Islet precursor cell (in vitro differentiated cells): ENCODE measurements around the gene SRPRB.
A peak's percentile ranks its signal among the peaks of the same experiment; 100 is the strongest.
"Not testable (repeated sequence)": the region's sequence is repeated elsewhere in the genome, so short reads cannot be mapped to it uniquely, and the experiment has no call there.

Experiments
- DNase-seq: peaks from one replicate; pipeline ENCODE4 v3.0.0-alpha.2; 2018

Gene SRPRB

DNA sequence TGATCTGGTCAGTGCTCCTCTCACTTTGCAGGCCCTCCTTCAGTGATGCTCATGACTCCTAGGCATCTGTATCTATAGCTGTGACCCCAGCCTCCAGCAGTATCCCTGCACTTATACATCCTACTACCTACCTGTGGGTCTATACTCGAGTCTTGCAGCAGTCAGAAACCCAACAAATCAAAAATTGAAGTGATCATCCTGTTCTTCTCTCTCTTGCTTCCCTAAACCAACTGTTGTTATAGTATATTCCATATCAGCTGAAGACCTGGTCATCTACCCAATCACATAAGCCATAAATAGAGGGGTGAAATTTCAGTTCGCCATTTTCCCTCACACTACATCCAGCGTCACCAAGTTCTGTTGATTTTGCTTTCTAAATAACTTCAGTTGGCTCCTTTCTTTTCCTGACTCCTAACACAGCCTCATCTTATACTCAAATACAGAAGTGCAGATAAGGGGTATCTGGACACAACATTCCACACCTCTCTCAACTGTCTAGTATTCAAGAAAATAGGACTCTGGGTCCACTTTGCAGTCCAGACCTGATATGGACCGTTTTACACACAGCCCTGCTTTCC, 25.9 kb upstream of the SRPRB start:
- no peak for DNase-seq

DNA sequence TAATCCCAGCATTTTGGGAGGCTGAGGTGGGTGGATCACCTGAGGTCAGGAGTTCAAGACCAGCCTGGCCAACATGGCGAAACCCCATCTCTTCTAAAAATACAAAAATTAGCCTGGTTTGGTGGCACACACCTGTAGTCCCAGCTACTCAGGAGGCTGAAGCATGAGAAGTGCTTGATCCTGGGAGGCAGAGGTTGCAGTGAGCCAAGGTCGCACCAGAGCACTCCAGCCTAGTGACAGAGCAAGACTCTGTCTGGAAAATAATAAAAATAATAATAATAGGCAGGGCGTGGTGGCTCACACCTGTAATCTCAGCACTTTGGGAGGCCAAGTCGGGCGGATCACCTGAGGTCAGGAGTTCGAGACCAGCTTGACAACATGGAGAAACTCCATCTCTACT, 24.9 kb upstream of the SRPRB start:
- not testable (repeated sequence) for DNase-seq

DNA sequence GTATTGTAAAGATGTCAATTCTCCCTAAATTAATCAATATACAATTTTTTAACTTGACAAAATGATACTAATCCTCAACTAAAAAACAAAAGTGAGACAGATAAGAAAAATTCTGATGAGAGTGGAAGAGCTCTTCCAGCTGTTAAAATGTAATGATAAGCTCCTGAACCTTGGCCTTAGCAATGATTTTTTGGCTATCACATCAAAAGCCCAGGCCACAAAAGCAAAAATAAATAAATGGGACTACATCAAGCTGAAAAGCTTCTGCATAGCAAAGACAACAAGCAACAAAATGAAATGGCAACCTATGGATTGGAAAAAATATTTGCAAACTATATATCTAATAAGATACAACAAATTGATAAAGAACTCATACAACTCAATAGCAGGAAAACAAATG, 24.0 kb upstream of the SRPRB start:
- DNase-seq: no peak

DNA sequence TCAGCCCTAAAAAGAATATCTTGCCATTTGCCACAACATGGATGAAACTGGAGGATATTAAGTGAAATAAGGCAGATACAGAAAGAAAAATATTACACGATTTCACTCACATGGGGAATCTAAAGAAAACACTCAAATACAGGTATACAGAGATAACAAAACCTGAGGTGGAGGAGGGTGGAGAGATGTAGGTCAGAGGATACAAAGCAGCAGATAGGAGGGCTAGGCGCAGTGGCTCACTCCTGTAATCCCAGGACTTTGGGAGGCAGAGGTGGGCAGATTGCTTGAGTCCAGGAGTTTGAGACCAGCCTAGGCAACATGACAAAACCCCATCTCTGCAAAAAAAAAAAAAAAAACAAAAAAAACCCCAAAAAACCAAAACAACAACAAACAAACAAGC, 23.2 kb upstream of the SRPRB start:
- no peak for DNase-seq

DNA sequence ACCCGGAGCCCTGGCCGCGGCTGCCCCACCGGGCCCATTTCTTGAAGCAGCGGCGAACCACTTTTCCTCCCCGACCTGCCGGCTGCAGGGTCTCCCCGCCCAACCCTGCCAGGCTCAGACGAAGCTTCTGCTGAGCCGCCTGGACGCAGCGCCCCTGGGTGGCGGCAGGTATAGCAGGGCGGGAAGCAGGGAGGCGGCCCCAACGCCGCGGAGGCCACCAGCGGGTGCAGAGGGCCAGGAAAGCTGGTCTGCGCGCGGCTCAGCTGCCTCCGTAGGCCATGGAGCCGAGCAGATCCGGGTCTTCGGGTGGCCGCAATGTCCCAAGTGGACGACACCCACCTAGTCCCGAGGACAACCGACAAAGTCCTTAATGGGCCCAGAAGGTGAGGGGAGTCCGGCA, 21.9 kb upstream of the SRPRB start:
- no peak for DNase-seq

DNA sequence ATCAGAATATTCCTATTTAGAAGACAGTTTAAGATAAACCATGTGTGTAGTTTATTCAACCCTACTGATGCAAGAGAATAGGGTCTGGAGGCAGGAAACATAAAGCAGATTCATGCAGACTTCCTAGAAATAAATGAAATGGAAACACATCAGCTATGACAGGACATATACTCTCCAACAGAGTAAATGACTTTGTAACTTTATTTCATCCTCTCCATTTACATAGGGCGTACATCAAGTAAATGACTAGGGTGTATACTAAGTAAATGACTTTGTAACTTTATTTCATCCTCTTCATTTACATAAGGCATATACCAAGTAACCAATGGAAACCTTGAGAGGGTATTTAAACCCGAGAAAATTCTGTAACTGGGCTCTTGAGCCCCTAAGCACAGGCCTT, 17.6 kb upstream of the SRPRB start:
- no peak for DNase-seq

DNA sequence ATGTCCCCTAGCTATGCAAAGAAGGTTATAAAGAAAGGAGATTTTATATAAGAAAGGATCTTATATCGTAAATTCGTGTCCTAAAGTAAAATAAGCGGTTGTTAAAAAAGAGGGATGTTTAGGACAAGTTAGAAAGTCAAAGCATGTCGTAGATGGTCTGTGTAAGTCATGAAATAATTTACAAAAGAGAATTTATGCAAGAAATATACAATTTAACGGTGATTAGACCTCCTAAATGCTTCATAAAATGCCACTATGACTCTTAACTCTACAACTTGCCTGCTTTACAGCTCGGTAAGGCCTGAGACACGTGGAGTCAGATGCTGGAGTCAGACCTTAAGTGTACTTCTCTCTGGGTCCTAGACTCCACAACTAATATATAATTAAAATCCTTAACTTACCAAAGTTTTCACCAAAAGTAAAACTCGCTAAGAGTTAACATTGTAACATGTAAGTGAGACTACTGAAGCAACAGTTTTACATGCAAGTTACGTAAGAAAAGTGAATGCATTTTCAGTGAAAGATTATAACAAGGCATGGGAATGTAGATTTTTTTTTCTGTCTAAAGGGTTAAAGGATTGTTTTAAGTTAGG, 13.3 kb upstream of the SRPRB start:
- DNase-seq: no peak

DNA sequence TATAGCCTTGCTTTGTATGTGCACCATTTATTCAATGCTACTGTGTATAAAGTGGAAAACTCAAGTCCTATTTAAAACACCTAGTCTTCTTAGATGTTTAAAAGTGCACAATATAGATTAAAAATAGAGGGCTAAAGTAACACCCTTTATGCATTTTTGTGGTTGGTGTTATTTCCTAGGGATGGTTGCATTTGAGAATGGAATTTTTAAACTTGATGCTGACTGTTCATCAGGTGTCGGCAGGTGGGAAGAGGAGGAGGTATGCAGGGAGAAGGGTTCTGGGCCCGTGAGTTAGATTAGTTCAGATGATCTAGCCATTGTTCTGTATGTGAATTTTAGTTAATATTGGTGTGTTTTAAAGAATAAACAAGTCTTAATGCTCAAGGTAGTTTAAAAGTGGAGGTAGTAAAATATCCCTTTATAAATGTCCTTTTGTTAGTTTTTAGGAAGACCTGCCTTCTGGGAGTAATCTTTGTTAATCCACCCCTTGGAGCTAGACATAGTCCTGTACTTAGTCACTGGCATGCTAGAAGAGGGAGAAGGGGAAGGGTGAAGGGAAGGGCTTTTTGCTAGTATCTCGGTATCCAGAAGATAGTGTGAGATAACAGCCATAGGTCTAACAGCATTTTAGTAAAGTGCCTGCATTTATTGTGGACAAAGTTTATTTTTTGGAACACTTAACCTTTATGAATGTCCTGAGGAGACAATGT, 8.1 kb upstream of the SRPRB start:
- no peak for DNase-seq

DNA sequence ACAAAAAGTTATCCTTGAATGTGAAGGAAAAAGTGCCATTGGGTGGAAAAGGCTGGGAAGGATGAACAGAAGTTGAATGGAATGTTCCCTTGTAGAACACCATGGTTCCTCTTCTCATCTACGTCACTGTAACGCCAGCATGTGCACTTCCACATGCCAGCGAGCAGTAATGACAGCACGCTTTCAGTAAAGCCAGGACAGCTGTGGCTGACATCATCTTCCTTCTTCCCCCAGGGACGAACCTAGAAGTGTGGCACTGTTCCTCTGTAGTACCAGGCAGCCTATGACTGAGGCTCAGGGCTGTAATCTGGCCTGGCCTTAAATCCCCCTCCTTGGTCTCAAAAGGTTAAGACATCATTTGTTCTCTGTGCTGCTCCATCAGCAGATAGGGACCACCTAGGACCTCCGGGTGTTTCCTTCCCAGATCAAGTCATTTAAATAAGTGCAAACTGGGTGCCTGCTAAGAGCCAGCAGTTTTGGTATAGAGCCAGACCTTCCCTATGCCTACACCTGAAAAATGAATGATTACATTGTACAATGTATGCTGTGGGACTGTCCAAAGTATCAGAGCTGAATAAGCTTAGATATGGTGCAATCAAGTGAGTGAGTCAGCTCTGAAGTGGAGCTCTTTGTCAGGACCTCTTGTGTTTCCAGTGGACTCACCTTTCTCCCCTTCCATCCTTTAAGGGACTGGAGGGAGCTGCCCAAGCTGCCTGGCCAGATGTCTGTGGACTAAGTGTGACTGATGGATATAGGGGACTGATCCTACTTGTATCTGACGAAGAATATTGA, 5.6 kb upstream of the SRPRB start:
- DNase-seq: no peak

DNA sequence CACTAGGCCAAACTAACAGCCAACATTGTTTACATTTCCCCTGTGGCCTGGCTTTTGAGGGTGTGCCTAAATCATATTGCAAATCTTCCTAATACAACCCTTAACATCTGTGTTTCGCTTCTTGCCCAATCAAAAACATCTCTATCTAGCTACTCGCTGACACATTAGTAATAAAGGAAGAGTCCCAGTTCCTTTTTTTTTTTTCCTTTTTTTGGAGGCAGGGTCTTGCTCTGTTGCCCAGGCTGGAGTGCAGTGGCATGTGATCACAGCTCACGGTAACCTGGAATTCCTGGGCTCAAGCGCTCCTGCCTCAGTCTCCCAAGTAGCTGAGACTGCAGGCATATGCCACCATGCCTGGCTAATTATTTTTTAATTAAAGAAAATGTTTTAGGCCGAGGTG, 2.1 kb upstream of the SRPRB start:
- no peak for DNase-seq

DNA sequence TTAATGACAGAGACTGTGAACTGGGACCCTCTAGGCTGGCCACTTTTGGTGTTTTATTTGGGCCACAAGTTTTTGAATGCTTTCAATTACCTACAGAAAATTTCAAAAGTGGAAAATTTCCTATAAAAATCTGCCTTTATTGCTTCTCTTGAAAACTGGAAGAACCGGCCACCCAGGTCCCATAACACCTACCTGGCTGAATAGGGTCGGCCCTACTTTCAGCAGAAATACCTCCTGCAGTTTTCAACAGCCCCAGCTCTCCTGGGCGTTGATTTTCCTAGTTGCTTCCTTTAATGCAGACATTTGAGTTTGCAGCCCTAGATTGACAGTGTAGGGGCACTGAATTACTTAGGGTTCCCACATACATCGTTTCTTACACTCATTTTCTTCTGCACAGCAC, 719 bp upstream of the SRPRB start:
- DNase-seq: no peak

DNA sequence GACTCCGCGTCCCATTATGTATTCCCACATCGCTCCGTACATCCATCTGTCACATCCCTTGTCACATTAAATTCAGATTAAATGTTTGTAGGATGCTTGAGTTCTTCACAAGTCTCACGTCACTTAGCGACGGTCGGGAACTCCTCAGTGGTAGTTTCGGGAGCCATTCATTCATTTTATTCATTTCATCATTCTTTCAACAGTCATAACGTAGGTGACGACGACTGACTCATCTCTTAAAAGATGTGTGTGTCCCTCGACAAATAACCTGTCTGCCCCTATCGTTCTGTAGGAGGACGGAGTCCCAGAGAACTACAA, 272 bp upstream of the SRPRB start:
- DNase-seq: no peak

DNA sequence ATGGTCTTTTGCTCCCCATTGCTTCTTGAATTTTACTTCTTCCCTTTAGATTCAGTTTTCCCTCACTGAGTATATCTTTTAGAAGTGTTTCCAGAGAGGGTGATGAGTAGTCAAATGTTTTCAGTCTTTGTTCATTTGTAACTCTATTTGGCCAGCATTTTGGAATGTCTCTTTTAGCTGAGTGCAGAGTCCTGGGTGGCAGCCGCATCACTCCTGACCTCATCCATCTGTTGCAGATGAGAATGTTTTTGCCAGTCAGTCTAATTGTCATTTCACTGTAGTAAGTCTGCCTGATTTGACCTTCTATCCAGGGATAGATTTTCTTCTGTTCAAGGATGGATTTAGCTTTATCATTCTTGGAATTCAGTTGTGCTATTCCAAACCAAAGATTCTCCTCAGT, 7.3 kb downstream of the SRPRB start:
- DNase-seq: no peak

DNA sequence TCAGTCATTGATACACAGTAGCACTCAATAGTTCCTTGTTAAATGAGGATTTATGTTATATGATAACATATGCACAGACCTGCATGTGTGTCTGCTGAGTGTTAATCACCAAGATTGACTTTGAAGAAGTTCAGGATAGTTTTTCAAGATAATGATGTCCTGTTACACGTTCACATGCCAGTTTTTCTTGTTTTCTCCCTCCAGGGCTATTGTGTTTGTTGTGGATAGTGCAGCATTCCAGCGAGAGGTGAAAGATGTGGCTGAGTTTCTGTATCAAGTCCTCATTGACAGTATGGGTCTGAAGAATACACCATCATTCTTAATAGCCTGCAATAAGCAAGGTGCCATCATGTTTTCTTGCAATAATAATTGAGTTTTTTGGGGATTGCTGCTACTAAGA, 9.8 kb downstream of the SRPRB start:
- DNase-seq: no peak

DNA sequence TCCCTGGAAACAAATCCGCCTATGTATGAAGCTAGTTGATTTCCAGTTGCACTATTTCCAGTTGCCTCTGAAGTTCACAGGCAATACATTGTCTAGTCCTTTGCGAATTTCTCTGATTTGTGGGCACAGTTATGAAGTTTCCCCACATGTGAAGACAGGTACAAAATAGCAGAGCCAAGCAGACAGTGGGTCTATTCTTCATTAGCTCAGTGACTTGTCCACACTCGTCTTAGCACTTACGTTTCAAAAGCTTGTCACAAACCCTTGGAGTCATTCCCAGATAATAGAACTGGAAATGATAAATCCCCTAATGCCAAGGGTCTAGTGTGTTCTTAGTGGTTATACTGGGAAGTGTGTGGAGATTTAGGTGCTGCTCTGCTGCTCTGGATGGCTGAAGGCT, 14.5 kb downstream of the SRPRB start:
- no peak for DNase-seq

DNA sequence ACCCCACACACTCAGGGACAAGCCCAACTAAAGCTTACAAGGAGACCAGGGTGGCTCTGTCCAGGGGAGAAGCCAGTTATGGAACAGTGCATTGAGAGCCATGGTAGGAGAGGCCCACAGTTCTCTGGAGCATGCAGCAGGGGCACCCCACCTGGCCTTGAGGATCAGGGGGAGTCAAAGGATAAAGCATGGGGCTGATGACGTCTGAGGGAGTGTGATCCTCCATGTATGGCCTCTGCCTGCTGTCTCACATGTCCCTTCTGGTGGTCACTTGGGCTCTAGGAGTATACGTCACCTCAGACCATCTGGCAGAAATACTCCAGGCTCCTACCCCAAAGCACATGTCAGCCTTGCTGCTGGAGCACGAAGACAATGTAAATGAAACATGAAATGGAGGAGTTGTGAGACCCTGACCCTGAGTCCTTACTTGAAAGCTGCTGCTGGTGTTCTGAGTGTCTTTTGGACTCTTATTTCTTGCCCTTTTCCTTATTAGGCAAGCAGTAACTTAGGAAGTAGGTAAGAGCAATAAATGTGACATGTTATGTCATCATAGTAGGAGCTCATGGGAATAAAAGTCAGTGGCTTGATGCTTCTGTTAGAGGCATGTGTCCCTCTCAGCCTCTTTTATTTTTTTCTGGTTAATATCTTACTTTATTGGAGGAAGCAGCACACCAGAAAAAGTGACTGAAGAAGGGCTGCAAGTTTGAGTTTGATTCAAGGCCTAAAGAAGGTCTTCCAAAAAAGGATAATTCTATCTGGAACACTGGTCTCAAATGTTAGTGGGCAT, 15.5 kb downstream of the SRPRB start:
- no peak for DNase-seq

DNA sequence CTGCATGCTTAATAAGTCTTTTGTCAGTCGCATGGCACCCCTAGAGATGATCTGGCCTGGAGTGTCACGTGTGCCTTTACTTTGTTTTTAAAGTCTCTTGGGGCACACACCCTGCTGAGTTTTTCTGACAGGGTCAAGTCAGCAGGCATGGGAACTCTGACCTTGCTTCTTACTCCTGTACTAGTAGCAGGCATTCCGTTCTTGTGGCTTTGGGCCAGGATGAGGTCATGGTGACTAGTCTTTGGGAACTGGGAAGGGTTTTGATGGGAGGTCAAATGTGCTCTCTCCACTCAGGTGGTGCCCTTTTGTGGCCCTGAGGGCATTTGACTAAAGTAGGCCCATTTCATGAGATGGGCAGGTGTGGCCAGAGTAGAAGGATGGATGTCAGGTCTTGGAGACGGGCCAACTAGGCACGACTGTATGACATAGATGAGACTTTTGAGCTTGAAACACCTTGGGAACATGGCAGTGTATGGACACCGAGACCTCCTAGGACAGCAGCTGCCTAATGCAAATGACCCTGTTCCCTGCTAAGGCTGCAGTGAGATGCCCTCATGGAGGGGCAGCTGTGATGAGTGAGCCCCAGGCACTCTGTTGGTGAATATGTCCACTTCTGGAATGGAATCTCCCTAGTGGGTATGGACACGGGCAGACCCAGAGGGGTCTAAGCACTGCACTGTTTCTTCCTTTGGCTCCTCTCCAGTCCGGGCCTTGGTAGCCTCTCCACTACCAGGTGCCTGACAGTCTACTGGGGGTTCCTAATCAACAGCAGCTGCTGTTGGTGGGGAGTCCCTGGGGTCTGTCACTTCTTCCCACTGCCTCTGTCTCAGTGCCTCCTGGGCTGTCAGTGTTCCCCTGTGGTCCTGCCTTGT, 16.4 kb downstream of the SRPRB start:
- DNase-seq: peak; percentile 64

DNA sequence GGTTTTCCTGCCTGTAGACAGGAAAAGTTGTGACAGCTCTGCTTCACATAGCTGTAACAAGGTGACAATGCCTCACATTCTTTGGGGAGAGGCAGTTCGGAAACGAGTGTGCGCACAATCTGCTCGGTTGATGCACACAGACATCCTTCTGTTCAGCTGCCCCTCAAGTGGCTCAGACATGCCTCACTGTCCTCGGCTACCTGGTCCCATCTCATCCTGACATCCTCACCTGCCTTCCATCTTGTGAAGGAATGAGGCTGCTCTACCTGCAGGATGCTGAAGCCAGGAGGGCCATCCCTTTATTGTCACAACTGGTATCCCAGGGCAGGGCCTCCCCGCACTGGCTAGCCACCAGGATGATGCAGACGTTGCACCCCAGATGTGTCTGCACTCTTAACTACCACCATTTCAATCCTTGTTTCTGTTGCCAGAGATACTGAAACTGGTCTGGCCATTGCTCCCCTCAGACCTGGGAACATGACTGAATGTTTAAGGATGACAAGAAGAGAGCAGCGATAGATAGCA, 19.4 kb downstream of the SRPRB start:
- peak; percentile 32 for DNase-seq

DNA sequence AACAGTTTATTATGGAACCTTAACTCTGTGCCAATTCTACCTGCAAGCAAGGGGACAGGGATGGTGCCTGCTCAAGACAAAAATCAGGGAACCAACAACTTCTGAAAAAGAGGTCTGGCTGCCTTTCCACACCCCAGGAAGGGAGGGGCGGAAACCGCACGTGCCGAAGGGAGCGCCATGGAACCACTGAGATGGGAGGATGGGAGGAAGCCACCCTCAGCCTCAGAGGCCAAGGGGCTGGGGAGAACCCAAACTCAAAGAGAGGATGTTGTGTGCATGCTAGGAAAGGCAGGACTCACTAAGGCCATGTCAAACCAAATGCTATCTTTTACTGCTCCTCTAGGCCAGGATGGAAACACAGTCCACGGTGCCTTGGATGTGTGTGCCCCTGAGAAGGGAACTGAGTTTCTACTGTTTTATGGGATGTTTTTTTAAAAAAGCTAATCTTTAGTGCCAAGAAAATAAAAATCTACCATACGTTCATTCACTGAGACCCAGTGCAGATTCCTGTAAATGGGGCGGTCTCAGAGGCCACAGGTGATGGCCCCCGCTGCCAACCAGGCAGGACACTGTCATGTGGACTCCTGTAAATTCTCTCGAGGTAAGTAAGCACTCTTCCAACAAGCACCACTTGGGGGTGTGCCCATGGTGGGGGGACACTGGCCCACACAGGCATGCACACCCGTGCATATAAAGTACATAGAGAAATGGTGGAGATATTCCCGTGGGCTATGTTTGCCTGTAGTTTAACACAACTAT, 20.5 kb downstream of the SRPRB start:
- peak; percentile 29 for DNase-seq

DNA sequence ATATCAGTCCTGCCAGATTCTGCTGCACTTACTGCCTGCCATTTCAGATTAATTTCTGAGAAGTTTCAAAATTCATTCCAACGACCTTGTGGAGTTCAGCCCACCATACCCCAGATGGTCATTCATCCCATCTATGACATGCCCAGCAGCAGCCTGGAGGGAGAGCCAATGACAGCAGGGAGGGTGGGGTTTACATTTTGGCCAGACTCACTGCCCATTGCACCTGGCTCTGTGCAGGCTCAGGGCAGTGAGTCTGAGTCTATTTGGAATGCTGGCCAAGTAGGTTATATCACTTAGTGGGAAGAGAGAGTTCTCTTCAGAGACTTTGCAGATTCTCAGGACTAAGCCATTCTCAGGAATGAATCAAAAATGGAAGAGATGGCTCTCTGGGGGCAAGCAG, 21.5 kb downstream of the SRPRB start:
- peak; percentile 35 for DNase-seq

DNA sequence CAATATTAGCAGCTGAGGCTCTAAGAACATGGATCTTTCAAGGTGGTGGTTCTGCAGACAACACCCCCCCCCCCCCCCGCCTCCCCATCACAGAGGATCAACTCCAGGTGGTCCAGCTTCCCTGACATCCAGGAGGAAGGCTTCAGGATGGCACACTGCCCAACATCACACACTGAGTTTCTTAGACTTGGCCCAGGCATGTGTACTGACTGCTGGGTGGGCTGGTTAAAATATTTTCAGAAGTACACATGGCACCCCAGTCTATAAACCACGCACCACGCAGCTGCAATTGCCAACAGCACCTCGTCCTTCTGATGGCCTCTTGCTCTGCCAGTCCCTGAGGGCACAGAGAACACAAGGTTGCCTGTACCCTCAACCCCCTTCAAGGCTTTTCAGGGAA, 22.1 kb downstream of the SRPRB start:
- DNase-seq: peak; percentile 37
